CD4-positive, alpha-beta T cell treated with Interleukin-4 for 4 hours (primary cell): ENCODE measurements around the gene PLCXD3.
"Not testable (repeated sequence)": the region's sequence is repeated elsewhere in the genome, so short reads cannot be mapped to it uniquely, and the experiment has no call there.

ENCODE experiments used
- DNase-seq: peaks from one replicate; pipeline ENCODE4 v3.0.0-alpha.2; 2020

PLCXD3 gene

GRCh38 chr5:41338136-41338675, 172.2 kb downstream of the PLCXD3 start:
- DNase-seq, result no peak

- no peak for DNase-seq
Observed at GRCh38 chr5:41337724-41338123, 172.7 kb downstream of the PLCXD3 start.

- DNase-seq, result no peak
Observed at GRCh38 chr5:41337216-41337615, 173.2 kb downstream of the PLCXD3 start.

- no peak for DNase-seq
Observed at GRCh38 chr5:41336471-41336870, 173.9 kb downstream of the PLCXD3 start.

GRCh38 chr5:41335596-41336181, 174.7 kb downstream of the PLCXD3 start:
- no peak for DNase-seq

- DNase-seq, result no peak
Observed at GRCh38 chr5:41334758-41335157, 175.6 kb downstream of the PLCXD3 start.

GRCh38 chr5:41334221-41334620, 176.2 kb downstream of the PLCXD3 start:
- no peak for DNase-seq

GRCh38 chr5:41325074-41325473, 185.3 kb downstream of the PLCXD3 start:
- no peak for DNase-seq

GRCh38 chr5:41322826-41323225, 187.6 kb downstream of the PLCXD3 start:
- DNase-seq, result not testable (repeated sequence)

- no peak for DNase-seq
Observed at GRCh38 chr5:41312478-41313060, 197.8 kb downstream of the PLCXD3 start.

- DNase-seq, result no peak
Observed at GRCh38 chr5:41312066-41312465, 198.3 kb downstream of the PLCXD3 start.

GRCh38 chr5:41309275-41309674, 201.1 kb downstream of the PLCXD3 start:
- no peak for DNase-seq

GRCh38 chr5:41306005-41306404, 204.4 kb downstream of the PLCXD3 start:
- DNase-seq, result no peak

GRCh38 chr5:41305056-41305455, 205.3 kb downstream of the PLCXD3 start:
- DNase-seq, result no peak

- DNase-seq, result no peak
Observed at GRCh38 chr5:41296066-41296465, 214.3 kb downstream of the PLCXD3 start.

- DNase-seq, result no peak
Observed at GRCh38 chr5:41291323-41291722, 219.1 kb downstream of the PLCXD3 start.

- DNase-seq, result no peak
Observed at GRCh38 chr5:41290810-41291209, 219.6 kb downstream of the PLCXD3 start.

GRCh38 chr5:41289970-41290464, 220.4 kb downstream of the PLCXD3 start:
- DNase-seq, result no peak

- DNase-seq, result no peak
Observed at GRCh38 chr5:41286696-41287095, 223.7 kb downstream of the PLCXD3 start.

GRCh38 chr5:41286165-41286564, 224.2 kb downstream of the PLCXD3 start:
- DNase-seq, result no peak

- DNase-seq, result no peak
Observed at GRCh38 chr5:41284938-41285337, 225.5 kb downstream of the PLCXD3 start.

- no peak for DNase-seq
Observed at GRCh38 chr5:41281215-41281810, 229.1 kb downstream of the PLCXD3 start.

GRCh38 chr5:41279040-41279439, 231.4 kb downstream of the PLCXD3 start:
- DNase-seq, result no peak
